Thoracic aorta (tissue), 2 donors: ENCODE data around the gene STX1B. TPM values are rescaled to one million over a fixed set of nuclear protein-coding genes. Genes with fewer than 3 reads are reported as not detected.

Experiments used
- ATAC-seq: fragments of 150-250 bp; one replicate; pipeline ENCODE4 v1.8.0; 2017; ENCODE audit warnings: low read depth; ENCODE audit not compliant: insufficient number of reproducible peaks, low FRiP score
- DNase-seq: peaks from one replicate; pipeline ENCODE4 v3.0.0-alpha.2; 2020; ENCODE audit warnings: low spot score
- H3K27ac ChIP-seq, 2 donors: fragments of 200-600 bp; sonication (generic); 1 replicate in 1 of 2; 2 replicates in 1 of 2; pipeline ENCODE4 v1.5.1; 2016; ENCODE audit warnings: mild to moderate bottlenecking in 2 of 2, moderate library complexity in 2 of 2
- H3K27me3 ChIP-seq: fragments of 200-600 bp; sonication (generic); replicated peaks from 2 replicates; pipeline ENCODE4 v1.6.0; 2016; ENCODE audit warnings: mild to moderate bottlenecking; ENCODE audit not compliant: insufficient read depth
- H3K36me3 ChIP-seq: fragments of 200-600 bp; sonication (generic); one replicate; pipeline ENCODE4 v1.5.1; 2016
- H3K4me1 ChIP-seq, 2 donors: fragments of 200-600 bp; sonication (generic); 1 replicate in 1 of 2; 2 replicates in 1 of 2; pipeline versions ENCODE4 v1.5.1 to v1.6.0; 2016; ENCODE audit warnings: low read depth in 2 of 2, mild to moderate bottlenecking in 1 of 2; ENCODE audit not compliant: control insufficient read depth in 1 of 2
- H3K4me3 ChIP-seq: fragments of 200-600 bp; sonication (generic); 2 replicates; pipeline ENCODE4 v1.5.1; 2016; ENCODE audit warnings: mild to moderate bottlenecking
- H3K9me3 ChIP-seq: fragments of 200-600 bp; sonication (generic); 2 replicates; pipeline ENCODE4 v1.5.1; 2016
- total RNA-seq, 2 donors: library from RNA; depleted of rRNA; stranded (reverse); fragments of >200 nt; gene quantifications; one replicate each; pipeline versions ENCODE4 v1.1.0 to v1.2.3, GENCODE V29; 2016
- TF ChIP-seq, protein P1 (sequence below): fragments of 200-600 bp; sonication (generic); IDR thresholded peaks from one replicate; pipeline ENCODE4 v1.5.1; 2019; ENCODE audit warnings: antibody characterized with exemption

Gene STX1B
- total RNA-seq, 2 donors from 2014 or later = 0.68 to 1.6 TPM

DNA sequence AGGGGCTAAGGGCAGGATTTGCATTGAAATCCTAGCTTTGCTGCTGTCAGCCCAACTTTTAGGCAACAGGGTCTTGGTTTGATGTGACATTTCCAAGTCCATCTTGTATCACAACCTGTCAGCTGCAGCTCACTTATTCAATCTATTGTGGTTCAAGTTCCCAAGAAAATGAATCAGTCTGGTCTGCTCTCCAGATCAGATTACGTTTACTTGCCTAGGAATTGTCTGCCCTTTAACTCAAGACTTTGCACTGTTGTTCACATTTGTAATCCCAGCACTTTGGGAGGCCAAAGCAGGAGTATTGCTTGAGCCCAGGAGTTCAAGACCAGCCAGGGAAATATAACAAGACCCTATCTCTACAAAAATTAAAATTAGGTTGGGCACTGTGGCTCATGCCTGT lies 32.9 kb upstream of the STX1B start:
- TF ChIP-seq, protein P1, sequence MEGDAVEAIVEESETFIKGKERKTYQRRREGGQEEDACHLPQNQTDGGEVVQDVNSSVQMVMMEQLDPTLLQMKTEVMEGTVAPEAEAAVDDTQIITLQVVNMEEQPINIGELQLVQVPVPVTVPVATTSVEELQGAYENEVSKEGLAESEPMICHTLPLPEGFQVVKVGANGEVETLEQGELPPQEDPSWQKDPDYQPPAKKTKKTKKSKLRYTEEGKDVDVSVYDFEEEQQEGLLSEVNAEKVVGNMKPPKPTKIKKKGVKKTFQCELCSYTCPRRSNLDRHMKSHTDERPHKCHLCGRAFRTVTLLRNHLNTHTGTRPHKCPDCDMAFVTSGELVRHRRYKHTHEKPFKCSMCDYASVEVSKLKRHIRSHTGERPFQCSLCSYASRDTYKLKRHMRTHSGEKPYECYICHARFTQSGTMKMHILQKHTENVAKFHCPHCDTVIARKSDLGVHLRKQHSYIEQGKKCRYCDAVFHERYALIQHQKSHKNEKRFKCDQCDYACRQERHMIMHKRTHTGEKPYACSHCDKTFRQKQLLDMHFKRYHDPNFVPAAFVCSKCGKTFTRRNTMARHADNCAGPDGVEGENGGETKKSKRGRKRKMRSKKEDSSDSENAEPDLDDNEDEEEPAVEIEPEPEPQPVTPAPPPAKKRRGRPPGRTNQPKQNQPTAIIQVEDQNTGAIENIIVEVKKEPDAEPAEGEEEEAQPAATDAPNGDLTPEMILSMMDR = no peak

DNA sequence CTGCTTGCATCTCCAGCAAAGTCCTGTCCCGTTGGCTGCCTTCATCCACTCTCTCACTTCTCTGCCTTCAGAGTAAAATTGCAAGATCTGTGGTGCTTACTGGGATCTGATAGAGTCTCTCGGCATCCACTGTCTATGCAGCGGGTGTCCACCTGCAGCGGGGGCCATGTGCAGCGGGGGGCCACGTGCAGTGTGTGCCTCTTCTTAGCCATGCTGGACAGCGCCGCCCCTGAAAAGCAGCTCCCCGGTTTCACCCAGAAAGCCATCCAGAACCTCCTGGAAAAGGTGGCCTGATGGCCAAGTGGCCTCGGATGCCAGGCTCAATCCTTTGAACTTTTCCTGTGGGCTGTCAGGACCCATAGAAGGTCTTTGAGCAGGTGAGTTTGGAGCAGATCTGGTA lies 32.4 kb upstream of the STX1B start:
- Histone ChIP-seq H3K9me3 (no peaks in the 10 kb centered on the region), H3K4me3 (no peak overlapping the region), H3K27me3 (no peaks in the 10 kb centered on the region), H3K4me1 (no peaks in the 10 kb centered on the region), H3K27ac (no peak overlapping the region), H3K36me3 (peaks cover 33% of the 10 kb centered on the region)
- ATAC-seq (no peak), DNase-seq (no peak)
- TF ChIP-seq, protein P1 = no peak

More for the DNA sequence above, 32.9 kb upstream of the STX1B start:
- peaks cover 28% of the 10 kb centered on the region for H3K36me3 ChIP-seq
- DNase-seq (no peak), ATAC-seq (no peak)
- no peaks in the 10 kb centered on the region for H3K27me3 ChIP-seq
- no peaks in the 10 kb centered on the region for H3K9me3 ChIP-seq
- no peaks in the 10 kb centered on the region for H3K4me1 ChIP-seq
- H3K27ac ChIP-seq = no peak overlapping the region
- H3K4me3 ChIP-seq = no peak overlapping the region

DNA sequence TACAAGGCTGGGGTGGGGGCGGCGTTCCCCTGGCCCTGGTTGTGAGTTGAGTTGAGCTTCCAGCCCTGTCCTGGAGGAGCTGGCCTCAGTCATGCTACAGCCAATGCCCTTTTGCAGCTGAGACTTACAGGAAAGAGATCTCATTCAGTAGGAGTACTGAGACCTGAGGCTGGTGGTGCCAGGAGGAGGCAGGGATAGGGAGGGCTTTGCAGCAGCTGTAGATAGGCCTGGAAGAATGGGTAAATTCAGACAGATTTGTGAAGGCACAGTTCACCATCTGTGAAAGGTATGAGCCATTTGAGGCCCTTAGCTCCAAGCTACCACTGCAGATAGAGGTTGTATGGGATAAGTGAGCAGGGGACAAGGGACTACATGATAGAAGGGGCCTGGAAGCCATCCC lies 28.6 kb upstream of the STX1B start:
- H3K4me1 ChIP-seq = peaks cover 5 to 13% of the 10 kb centered on the region in 2 donors
- TF ChIP-seq, protein P1 = no peak
- DNase-seq = no peak
- H3K36me3 ChIP-seq = peaks cover 36% of the 10 kb centered on the region
- H3K4me3 ChIP-seq = no peak overlapping the region
- no peak overlapping the region for H3K27ac ChIP-seq
- ATAC-seq = no peak
- no peaks in the 10 kb centered on the region for H3K9me3 ChIP-seq
- no peaks in the 10 kb centered on the region for H3K27me3 ChIP-seq

DNA sequence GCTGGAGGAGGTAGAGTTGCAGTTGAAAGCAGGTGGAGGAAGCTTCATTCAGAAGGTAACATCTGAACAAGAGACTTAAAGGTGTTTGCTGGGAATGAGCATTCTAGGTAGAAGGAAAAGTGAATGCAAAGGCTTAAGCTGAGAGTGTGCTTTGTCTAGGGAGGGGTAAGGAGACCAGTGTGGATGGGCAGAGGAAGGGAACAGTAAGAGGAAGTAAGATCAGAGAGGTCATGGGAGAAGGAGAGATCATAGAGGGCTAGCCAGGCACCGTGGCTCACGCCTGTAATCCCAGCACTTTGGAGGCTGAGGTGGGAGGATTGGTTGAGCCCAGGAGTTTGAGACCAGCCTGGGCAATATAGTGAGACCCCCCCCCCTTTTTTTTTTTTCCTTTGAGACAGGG lies 26.3 kb upstream of the STX1B start:
- no peak overlapping the region for H3K27ac ChIP-seq
- H3K36me3 ChIP-seq = peaks cover 31% of the 10 kb centered on the region
- no peak for ATAC-seq
- H3K9me3 ChIP-seq = no peaks in the 10 kb centered on the region
- DNase-seq = no peak
- H3K4me1 ChIP-seq = peaks cover 11 to 22% of the 10 kb centered on the region in 2 donors
- no peak overlapping the region for H3K4me3 ChIP-seq
- TF ChIP-seq, protein P1 = no peak
- H3K27me3 ChIP-seq = no peaks in the 10 kb centered on the region

DNA sequence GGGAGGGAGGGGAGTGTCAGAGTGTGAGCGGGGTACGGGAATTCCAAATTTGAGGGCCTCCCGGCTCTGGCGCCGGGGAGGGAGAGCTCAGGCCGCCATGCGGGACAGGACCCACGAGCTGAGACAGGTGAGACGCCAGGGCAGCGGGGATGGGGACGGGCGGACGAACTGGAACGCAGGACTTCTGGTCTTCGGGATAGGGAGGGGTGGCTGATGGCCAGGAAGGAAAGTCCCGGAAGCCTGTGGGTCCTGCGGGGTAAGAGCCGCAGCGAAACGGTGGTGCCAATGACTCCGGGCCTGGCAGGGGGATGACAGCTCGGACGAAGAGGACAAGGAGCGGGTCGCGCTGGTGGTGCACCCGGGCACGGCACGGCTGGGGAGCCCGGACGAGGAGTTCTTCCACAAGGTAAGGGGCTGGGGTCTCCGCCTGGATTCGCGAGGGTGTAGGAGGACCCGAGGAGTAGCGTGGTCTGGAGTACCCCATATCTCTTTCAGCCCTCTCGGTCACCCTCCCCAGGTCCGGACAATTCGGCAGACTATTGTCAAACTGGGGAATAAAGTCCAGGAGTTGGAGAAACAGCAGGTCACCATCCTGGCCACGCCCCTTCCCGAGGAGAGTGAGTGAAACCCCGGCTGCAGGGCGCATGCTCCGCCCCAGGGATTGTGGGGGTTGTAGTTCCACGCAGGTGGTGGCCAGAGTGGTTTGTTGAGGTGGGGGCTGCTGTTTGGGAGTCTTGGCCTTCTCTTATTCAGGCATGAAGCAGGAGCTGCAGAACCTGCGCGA lies 23.5 kb upstream of the STX1B start:
- peak overlapping the region; percentile 91 for H3K4me3 ChIP-seq
- no peaks in the 10 kb centered on the region for H3K9me3 ChIP-seq
- ATAC-seq (peak; percentile 42), DNase-seq (peak; percentile 84)
- H3K27me3 ChIP-seq = no peaks in the 10 kb centered on the region
- TF ChIP-seq, protein P1 = no peak
- H3K4me1 ChIP-seq = peaks cover 11 to 22% of the 10 kb centered on the region in 2 donors
- H3K27ac ChIP-seq = peak overlapping the region; percentile 98 to 99
- peaks cover 13% of the 10 kb centered on the region for H3K36me3 ChIP-seq
